HEK293 (cell line): ENCODE data around the gene GATAD2A.

Source experiments
- BCL11B ChIP-seq: fragments of 450-650 bp; formaldehyde crosslinking; IDR thresholded peaks from 2 replicates; pipeline ENCODE4 v1.5.1; 2016; ENCODE audit warnings: low read depth, missing biosample characterization, missing genetic modification characterization
- GLI4 ChIP-seq: fragments of 450-650 bp; formaldehyde crosslinking; IDR thresholded peaks from 2 replicates; pipeline ENCODE4 v1.5.1; 2016; ENCODE audit warnings: missing biosample characterization, missing genetic modification characterization
- GLIS2 ChIP-seq: fragments of 450-650 bp; formaldehyde crosslinking; IDR thresholded peaks from 2 replicates; pipeline ENCODE4 v1.5.1; 2016; ENCODE audit warnings: missing biosample characterization, missing genetic modification characterization
- HOXC10 ChIP-seq: sonication (generic); formaldehyde crosslinking; IDR thresholded peaks from 2 replicates; pipeline ENCODE4 v1.8.1; 2023; ENCODE audit warnings: mild to moderate bottlenecking, missing genetic modification reagents
- PRDM1 ChIP-seq: fragments of 450-650 bp; formaldehyde crosslinking; IDR thresholded peaks from 2 replicates; pipeline ENCODE4; 2016; ENCODE audit warnings: missing biosample characterization, missing genetic modification characterization
- REPIN1 ChIP-seq: fragments of 450-650 bp; formaldehyde crosslinking; IDR thresholded peaks from 2 replicates; pipeline ENCODE4 v1.5.1; 2017; ENCODE audit warnings: missing biosample characterization, missing genetic modification characterization, low read depth
- SALL2 ChIP-seq: fragments of 450-650 bp; formaldehyde crosslinking; IDR thresholded peaks from 2 replicates; pipeline ENCODE4 v1.5.0; 2017; ENCODE audit warnings: missing biosample characterization, mild to moderate bottlenecking, missing genetic modification characterization, borderline replicate concordance
- SP2 ChIP-seq: fragments of 450-650 bp; formaldehyde crosslinking; IDR thresholded peaks from 2 replicates; pipeline ENCODE4 v1.5.1; 2016; ENCODE audit warnings: missing biosample characterization, missing genetic modification characterization
- SP3 ChIP-seq: fragments of 450-650 bp; formaldehyde crosslinking; IDR thresholded peaks from 2 replicates; pipeline ENCODE4 v1.5.1; 2016; ENCODE audit warnings: missing biosample characterization, missing genetic modification characterization
- SP7 ChIP-seq: fragments of 450-650 bp; formaldehyde crosslinking; IDR thresholded peaks from 2 replicates; pipeline ENCODE4 v1.5.1; 2016; ENCODE audit warnings: missing biosample characterization, missing genetic modification characterization
- TCF7L2 ChIP-seq: IDR thresholded peaks from 2 replicates; pipeline ENCODE4 v1.6.1; 2011; ENCODE audit warnings: low read depth, mild to moderate bottlenecking, inconsistent platforms, low read length, moderate library complexity, borderline replicate concordance
- TRIM28 ChIP-seq: IDR thresholded peaks from 2 replicates; pipeline ENCODE4 v1.6.1; 2011; ENCODE audit warnings: low read length, control low read depth, borderline replicate concordance
- ZBTB21 ChIP-seq: fragments of 450-650 bp; formaldehyde crosslinking; IDR thresholded peaks from 2 replicates; pipeline ENCODE4 v1.5.1; 2017; ENCODE audit warnings: missing biosample characterization, missing genetic modification characterization
- ZBTB48 ChIP-seq: fragments of 450-650 bp; formaldehyde crosslinking; IDR thresholded peaks from 2 replicates; pipeline ENCODE4 v1.5.1; 2016; ENCODE audit warnings: missing biosample characterization, missing genetic modification characterization
- ZNF302 ChIP-seq: fragments of 450-650 bp; formaldehyde crosslinking; IDR thresholded peaks from 2 replicates; pipeline ENCODE4 v1.5.1; 2016; ENCODE audit warnings: missing biosample characterization, missing genetic modification characterization, low read depth
- ZNF37A ChIP-seq: fragments of 450-650 bp; IDR thresholded peaks from 2 replicates; pipeline ENCODE4 v1.5.1; 2018; ENCODE audit warnings: missing biosample characterization, missing genetic modification characterization
- ZNF394 ChIP-seq: fragments of 450-650 bp; formaldehyde crosslinking; IDR thresholded peaks from 2 replicates; pipeline ENCODE4 v1.5.1; 2016; ENCODE audit warnings: missing biosample characterization, missing genetic modification characterization, mild to moderate bottlenecking, moderate library complexity, borderline replicate concordance
- ZNF544 ChIP-seq: fragments of 450-650 bp; formaldehyde crosslinking; IDR thresholded peaks from 2 replicates; pipeline ENCODE4 v1.5.0; 2017; ENCODE audit warnings: missing biosample characterization, missing genetic modification characterization
- ZNF623 ChIP-seq: fragments of 450-650 bp; formaldehyde crosslinking; IDR thresholded peaks from 2 replicates; pipeline ENCODE4 v1.5.1; 2016; ENCODE audit warnings: missing biosample characterization, missing genetic modification characterization
- ZNF677 ChIP-seq: fragments of 450-650 bp; IDR thresholded peaks from 2 replicates; pipeline ENCODE4 v1.5.0; 2018; ENCODE audit warnings: missing biosample characterization, mild to moderate bottlenecking, missing genetic modification characterization, moderate library complexity
- ZNF785 ChIP-seq: fragments of 450-650 bp; formaldehyde crosslinking; IDR thresholded peaks from 2 replicates; pipeline ENCODE4 v1.5.1; 2016; ENCODE audit warnings: missing biosample characterization, missing genetic modification characterization
- TF ChIP-seq, protein P1 (sequence below): fragments of 450-650 bp; formaldehyde crosslinking; IDR thresholded peaks from 2 replicates; pipeline ENCODE4 v1.5.1; 2016; ENCODE audit warnings: missing biosample characterization, missing genetic modification characterization, low read depth
- TF ChIP-seq, protein P2 (sequence below): fragments of 450-650 bp; formaldehyde crosslinking; IDR thresholded peaks from 2 replicates; pipeline ENCODE4 v1.5.1; 2016; ENCODE audit warnings: missing biosample characterization, missing genetic modification characterization
- TF ChIP-seq, protein P3 (sequence below): fragments of 450-650 bp; formaldehyde crosslinking; IDR thresholded peaks from 2 replicates; pipeline ENCODE4 v1.5.0; 2017; ENCODE audit warnings: missing biosample characterization, missing genetic modification characterization, borderline replicate concordance
- TF ChIP-seq, protein P4 (sequence below): fragments of 450-650 bp; formaldehyde crosslinking; IDR thresholded peaks from 2 replicates; pipeline ENCODE4 v1.5.1; 2016; ENCODE audit warnings: missing biosample characterization, missing genetic modification characterization
- TF ChIP-seq, protein P5 (sequence below): fragments of 450-650 bp; formaldehyde crosslinking; IDR thresholded peaks from 2 replicates; pipeline ENCODE4 v1.5.1; 2016; ENCODE audit warnings: missing biosample characterization, missing genetic modification characterization
- TF ChIP-seq, protein P6 (sequence below): fragments of 450-650 bp; IDR thresholded peaks from 2 replicates; pipeline ENCODE4 v1.5.1; 2018; ENCODE audit warnings: missing biosample characterization, missing genetic modification characterization

GATAD2A gene

DNA sequence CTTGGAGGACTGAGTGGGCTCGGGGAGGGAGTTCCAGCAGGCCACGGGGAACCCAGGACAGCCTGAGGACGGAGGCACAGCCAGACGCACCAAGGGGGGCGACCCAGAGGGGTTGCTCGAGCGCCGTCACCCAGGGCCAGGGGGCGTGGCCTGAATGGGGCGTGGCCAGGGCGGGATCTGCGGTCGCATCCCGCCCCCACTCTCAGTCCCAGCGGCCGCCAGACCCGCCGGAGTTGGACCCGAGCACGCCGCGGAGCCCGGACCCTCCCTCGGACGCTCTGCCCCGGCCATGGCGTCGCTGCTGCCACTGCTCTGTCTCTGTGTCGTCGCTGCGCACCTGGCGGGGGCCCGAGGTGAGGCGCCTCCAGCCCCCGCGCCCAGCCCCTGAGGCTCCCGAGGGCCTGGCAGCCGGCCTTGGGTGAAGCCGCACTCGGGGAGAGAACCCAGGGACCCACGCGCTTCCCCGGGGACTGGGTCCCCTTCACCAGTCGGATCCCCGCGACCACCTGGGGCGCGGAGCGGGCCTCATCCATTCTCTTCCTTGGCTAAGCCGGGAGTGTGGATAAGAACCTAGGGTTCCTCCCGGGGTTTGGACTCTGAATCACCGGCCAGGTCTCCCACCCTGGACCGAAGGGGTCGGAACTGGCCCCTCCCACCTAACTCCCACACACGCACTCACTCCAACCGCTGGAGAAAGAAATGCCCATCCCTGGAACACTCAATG, 132.7 kb downstream of the GATAD2A start, which contains the start of gene CILP2 (continued):
- TF ChIP-seq SP7 (tag by site-specific recombination) (no peak), SP3 (tag by site-specific recombination) (peak; percentile 70), ZNF677 (tag by site-specific recombination) (no peak), ZNF302 (tag by site-specific recombination) (no peak), REPIN1 (tag by site-specific recombination) (no peak), ZNF544 (tag by site-specific recombination) (no peak), SALL2 (tag by site-specific recombination) (no peak), BCL11B (tag by site-specific recombination) (no peak), ZNF785 (tag by site-specific recombination) (no peak), GLI4 (no peak), PRDM1 (tag by site-specific recombination) (no peak), ZNF394 (tag by site-specific recombination) (no peak), TRIM28 (no peak), ZBTB48 (0 out of 2 replicates have a peak, but pooled peaks have one; percentile 16), ZNF37A (tag by site-specific recombination) (no peak), GLIS2 (tag by site-specific recombination) (peak; percentile 67), SP2 (tag by site-specific recombination) (peak; percentile 46), HOXC10 (CRISPR knock-in tag) (no peak), ZNF623 (tag by site-specific recombination) (no peak), TCF7L2 (no peak), ZBTB21 (tag by site-specific recombination) (no peak)
- TF ChIP-seq, protein P1, sequence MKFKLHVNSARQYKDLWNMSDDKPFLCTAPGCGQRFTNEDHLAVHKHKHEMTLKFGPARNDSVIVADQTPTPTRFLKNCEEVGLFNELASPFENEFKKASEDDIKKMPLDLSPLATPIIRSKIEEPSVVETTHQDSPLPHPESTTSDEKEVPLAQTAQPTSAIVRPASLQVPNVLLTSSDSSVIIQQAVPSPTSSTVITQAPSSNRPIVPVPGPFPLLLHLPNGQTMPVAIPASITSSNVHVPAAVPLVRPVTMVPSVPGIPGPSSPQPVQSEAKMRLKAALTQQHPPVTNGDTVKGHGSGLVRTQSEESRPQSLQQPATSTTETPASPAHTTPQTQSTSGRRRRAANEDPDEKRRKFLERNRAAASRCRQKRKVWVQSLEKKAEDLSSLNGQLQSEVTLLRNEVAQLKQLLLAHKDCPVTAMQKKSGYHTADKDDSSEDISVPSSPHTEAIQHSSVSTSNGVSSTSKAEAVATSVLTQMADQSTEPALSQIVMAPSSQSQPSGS (tag by site-specific recombination), result no peak
- TF ChIP-seq, protein P2, sequence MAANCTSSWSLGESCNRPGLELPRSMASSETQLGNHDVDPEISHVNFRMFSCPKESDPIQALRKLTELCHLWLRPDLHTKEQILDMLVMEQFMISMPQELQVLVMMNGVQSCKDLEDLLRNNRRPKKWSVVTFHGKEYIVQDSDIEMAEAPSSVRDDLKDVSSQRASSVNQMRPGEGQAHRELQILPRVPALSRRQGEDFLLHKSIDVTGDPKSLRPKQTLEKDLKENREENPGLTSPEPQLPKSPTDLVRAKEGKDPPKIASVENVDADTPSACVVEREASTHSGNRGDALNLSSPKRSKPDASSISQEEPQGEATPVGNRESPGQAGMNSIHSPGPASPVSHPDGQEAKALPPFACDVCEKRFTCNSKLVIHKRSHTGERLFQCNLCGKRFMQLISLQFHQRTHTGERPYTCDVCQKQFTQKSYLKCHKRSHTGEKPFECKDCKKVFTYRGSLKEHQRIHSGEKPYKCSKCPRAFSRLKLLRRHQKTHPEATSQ (tag by site-specific recombination), result no peak
- TF ChIP-seq, protein P3, sequence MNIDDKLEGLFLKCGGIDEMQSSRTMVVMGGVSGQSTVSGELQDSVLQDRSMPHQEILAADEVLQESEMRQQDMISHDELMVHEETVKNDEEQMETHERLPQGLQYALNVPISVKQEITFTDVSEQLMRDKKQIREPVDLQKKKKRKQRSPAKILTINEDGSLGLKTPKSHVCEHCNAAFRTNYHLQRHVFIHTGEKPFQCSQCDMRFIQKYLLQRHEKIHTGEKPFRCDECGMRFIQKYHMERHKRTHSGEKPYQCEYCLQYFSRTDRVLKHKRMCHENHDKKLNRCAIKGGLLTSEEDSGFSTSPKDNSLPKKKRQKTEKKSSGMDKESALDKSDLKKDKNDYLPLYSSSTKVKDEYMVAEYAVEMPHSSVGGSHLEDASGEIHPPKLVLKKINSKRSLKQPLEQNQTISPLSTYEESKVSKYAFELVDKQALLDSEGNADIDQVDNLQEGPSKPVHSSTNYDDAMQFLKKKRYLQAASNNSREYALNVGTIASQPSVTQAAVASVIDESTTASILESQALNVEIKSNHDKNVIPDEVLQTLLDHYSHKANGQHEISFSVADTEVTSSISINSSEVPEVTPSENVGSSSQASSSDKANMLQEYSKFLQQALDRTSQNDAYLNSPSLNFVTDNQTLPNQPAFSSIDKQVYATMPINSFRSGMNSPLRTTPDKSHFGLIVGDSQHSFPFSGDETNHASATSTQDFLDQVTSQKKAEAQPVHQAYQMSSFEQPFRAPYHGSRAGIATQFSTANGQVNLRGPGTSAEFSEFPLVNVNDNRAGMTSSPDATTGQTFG, result no peak
- TF ChIP-seq, protein P4, sequence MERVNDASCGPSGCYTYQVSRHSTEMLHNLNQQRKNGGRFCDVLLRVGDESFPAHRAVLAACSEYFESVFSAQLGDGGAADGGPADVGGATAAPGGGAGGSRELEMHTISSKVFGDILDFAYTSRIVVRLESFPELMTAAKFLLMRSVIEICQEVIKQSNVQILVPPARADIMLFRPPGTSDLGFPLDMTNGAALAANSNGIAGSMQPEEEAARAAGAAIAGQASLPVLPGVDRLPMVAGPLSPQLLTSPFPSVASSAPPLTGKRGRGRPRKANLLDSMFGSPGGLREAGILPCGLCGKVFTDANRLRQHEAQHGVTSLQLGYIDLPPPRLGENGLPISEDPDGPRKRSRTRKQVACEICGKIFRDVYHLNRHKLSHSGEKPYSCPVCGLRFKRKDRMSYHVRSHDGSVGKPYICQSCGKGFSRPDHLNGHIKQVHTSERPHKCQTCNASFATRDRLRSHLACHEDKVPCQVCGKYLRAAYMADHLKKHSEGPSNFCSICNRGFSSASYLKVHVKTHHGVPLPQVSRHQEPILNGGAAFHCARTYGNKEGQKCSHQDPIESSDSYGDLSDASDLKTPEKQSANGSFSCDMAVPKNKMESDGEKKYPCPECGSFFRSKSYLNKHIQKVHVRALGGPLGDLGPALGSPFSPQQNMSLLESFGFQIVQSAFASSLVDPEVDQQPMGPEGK (tag by site-specific recombination), result peak; percentile 70
- TF ChIP-seq, protein P5, sequence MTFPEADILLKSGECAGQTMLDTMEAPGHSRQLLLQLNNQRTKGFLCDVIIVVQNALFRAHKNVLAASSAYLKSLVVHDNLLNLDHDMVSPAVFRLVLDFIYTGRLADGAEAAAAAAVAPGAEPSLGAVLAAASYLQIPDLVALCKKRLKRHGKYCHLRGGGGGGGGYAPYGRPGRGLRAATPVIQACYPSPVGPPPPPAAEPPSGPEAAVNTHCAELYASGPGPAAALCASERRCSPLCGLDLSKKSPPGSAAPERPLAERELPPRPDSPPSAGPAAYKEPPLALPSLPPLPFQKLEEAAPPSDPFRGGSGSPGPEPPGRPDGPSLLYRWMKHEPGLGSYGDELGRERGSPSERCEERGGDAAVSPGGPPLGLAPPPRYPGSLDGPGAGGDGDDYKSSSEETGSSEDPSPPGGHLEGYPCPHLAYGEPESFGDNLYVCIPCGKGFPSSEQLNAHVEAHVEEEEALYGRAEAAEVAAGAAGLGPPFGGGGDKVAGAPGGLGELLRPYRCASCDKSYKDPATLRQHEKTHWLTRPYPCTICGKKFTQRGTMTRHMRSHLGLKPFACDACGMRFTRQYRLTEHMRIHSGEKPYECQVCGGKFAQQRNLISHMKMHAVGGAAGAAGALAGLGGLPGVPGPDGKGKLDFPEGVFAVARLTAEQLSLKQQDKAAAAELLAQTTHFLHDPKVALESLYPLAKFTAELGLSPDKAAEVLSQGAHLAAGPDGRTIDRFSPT (tag by site-specific recombination), result no peak
- TF ChIP-seq, protein P6, sequence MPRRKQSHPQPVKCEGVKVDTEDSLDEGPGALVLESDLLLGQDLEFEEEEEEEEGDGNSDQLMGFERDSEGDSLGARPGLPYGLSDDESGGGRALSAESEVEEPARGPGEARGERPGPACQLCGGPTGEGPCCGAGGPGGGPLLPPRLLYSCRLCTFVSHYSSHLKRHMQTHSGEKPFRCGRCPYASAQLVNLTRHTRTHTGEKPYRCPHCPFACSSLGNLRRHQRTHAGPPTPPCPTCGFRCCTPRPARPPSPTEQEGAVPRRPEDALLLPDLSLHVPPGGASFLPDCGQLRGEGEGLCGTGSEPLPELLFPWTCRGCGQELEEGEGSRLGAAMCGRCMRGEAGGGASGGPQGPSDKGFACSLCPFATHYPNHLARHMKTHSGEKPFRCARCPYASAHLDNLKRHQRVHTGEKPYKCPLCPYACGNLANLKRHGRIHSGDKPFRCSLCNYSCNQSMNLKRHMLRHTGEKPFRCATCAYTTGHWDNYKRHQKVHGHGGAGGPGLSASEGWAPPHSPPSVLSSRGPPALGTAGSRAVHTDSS (tag by site-specific recombination), result no peak
